Panc1 (cell line): ENCODE data around the gene RANBP2. TPM values are rescaled to one million over a fixed set of nuclear protein-coding genes. Genes with fewer than 3 reads are reported as not detected.

ENCODE experiments used
- ATAC-seq: fragments of 200-7000 bp; cut with Tn5 transposase; 2 replicates; pipeline ENCODE4 v1.9.1; 2020; ENCODE audit warnings: mild to moderate bottlenecking, moderate library complexity
- BruUV-seq: library from RNA; stranded (reverse); fragments of 400-500 nt; replicated peaks from 2 replicates; lab custom pipeline; 2021; lab: Mats Ljungman, UMichigan
- CTCF ChIA-PET: fragments of 300-600 bp; sonication (Branson Sonifier 250); formaldehyde crosslinking; loops from one replicate; lab custom pipeline; 2022; ENCODE audit warnings: antibody characterized with exemption; lab: Charles Lee
- POLR2A ChIA-PET: fragments of 300-600 bp; sonication (Branson Sonifier 250); formaldehyde crosslinking; loops from one replicate; lab custom pipeline; 2022; ENCODE audit warnings: antibody characterized with exemption; lab: Charles Lee
- DNase-seq: peaks from one replicate; pipeline ENCODE4 v3.0.0-alpha.2; 2010; ENCODE audit warnings: low read depth, low spot score
- H3K27ac ChIP-seq: 2 replicates; pipeline ENCODE4 v1.5.1; 2011; ENCODE audit warnings: mild to moderate bottlenecking, low read length, inconsistent platforms
- H3K27me3 ChIP-seq: fragments of 200-500 bp; sonication (Bioruptor generic); 2 replicates; pipeline ENCODE4 v1.6.0; 2014; ENCODE audit warnings: low read length, inconsistent platforms; ENCODE audit not compliant: control insufficient read depth, insufficient read depth
- H3K36me3 ChIP-seq: fragments of 200-500 bp; sonication (Bioruptor generic); 2 replicates; pipeline ENCODE4 v1.5.1; 2014; ENCODE audit warnings: inconsistent platforms, mild to moderate bottlenecking, low read length, moderate library complexity; ENCODE audit not compliant: control insufficient read depth, insufficient read depth
- H3K4me1 ChIP-seq: 2 replicates; pipeline ENCODE4 v1.5.1; 2011; ENCODE audit warnings: inconsistent platforms, mild to moderate bottlenecking, low read length, moderate library complexity; ENCODE audit not compliant: control insufficient read depth, insufficient read depth
- H3K4me3 ChIP-seq, 2 experiments: 2 replicates each; pipeline ENCODE4 v1.5.1; 2011 to 2012; ENCODE audit warnings: low read depth in 2 of 2, low read length in 2 of 2, mild to moderate bottlenecking in 2 of 2, inconsistent platforms in 1 of 2, moderate library complexity in 1 of 2
- H3K9me3 ChIP-seq: fragments of 200-500 bp; sonication (Bioruptor generic); 2 replicates; pipeline ENCODE4 v1.5.1; 2014; ENCODE audit warnings: low read depth, mild to moderate bottlenecking, inconsistent platforms, low read length, moderate library complexity; ENCODE audit not compliant: control insufficient read depth, insufficient read depth
- POLR2AphosphoS5 ChIP-seq: IDR thresholded peaks from 2 replicates; pipeline ENCODE4 v1.6.1; 2012; ENCODE audit warnings: mild to moderate bottlenecking, low read depth, low read length, moderate library complexity
- SIN3A ChIP-seq: IDR thresholded peaks from 2 replicates; pipeline ENCODE4 v1.6.1; 2012; ENCODE audit warnings: low read depth, mild to moderate bottlenecking, low read length, moderate library complexity, borderline replicate concordance; ENCODE audit not compliant: insufficient read depth
- TCF7L2 ChIP-seq: IDR thresholded peaks from 2 replicates; pipeline ENCODE4 v1.6.1; 2011; ENCODE audit warnings: mild to moderate bottlenecking, low read depth, low read length, inconsistent platforms
- in situ Hi-C: cut with HindIII; loops from 2 replicates; pipeline ENCODE4 v1.10.0; 2016; ENCODE audit warnings: low sequenced_read_pairs, low pct_unique_long_range_greater_than_20kb
- intact Hi-C: fragments of 100-400 bp; cut with micrococcal nuclease; formaldehyde crosslinking; loops from one replicate; pipeline ENCODE4 v1.10.0; 2022; ENCODE audit not compliant: unreplicated experiment
- total RNA-seq: library from RNA; stranded (reverse); gene quantifications from one replicate; pipeline ENCODE4 v1.2.1, GENCODE V29; 2021; ENCODE audit not compliant: unreplicated experiment
- TF ChIP-seq, protein P1 (sequence below): fragments of 450-650 bp; IDR thresholded peaks from 2 replicates; pipeline ENCODE4 v1.5.1; 2017; ENCODE audit warnings: mild to moderate bottlenecking
- TF ChIP-seq, protein P2 (sequence below), 2 experiments: IDR thresholded peaks; 2 replicates each; pipeline ENCODE4 v1.6.1; 2011 to 2012; ENCODE audit warnings: low read depth in 2 of 2, control low read depth in 1 of 2, low read length in 1 of 2, mild to moderate bottlenecking in 1 of 2, moderate library complexity in 1 of 2; ENCODE audit not compliant: insufficient read depth in 1 of 2

RANBP2 gene
- total RNA-seq, 1 experiment from 2014 or later, result 92.1 TPM

GRCh38 chr2:108786354-108787215 is 67.3 kb downstream of the RANBP2 start, which contains the start of gene CCDC138:
TSS of gene CCDC138 (plus strand) at chr2:108786771. CDS start at chr2:108786823, 52 bp downstream.
- intact Hi-C loops, result no loop called here
- no TSS peak for BruUV-seq

GRCh38 chr2:108787216-108787541 is 67.9 kb downstream of the RANBP2 start:
- ChIA-PET POLR2A (no interaction called here), CTCF (no interaction called here)
- no peak for ATAC-seq
- Histone ChIP-seq H3K4me3 (peak overlapping the region; percentile 67 to 70), H3K27ac (peak overlapping the region; percentile 75), H3K36me3 (peaks cover 26% of the 10 kb centered on the region), H3K4me1 (peaks cover 7% of the 10 kb centered on the region; the same call in 1 of the 2 replicates), H3K9me3 (no peaks in the 10 kb centered on the region), H3K27me3 (no peaks in the 10 kb centered on the region)
- intact Hi-C loops, result no loop called here
- BruUV-seq, result TSS peak; percentile 46
- TF ChIP-seq TCF7L2, result no peak
- in situ Hi-C loops, result no loop called here
- no peak for DNase-seq

More at GRCh38 chr2:108786354-108787215, 67.3 kb downstream of the RANBP2 start, which contains the start of gene CCDC138:
- CTCF ChIA-PET, result no interaction called here
- peak; percentile 90 for TF ChIP-seq POLR2AphosphoS5
- TF ChIP-seq, protein P1, sequence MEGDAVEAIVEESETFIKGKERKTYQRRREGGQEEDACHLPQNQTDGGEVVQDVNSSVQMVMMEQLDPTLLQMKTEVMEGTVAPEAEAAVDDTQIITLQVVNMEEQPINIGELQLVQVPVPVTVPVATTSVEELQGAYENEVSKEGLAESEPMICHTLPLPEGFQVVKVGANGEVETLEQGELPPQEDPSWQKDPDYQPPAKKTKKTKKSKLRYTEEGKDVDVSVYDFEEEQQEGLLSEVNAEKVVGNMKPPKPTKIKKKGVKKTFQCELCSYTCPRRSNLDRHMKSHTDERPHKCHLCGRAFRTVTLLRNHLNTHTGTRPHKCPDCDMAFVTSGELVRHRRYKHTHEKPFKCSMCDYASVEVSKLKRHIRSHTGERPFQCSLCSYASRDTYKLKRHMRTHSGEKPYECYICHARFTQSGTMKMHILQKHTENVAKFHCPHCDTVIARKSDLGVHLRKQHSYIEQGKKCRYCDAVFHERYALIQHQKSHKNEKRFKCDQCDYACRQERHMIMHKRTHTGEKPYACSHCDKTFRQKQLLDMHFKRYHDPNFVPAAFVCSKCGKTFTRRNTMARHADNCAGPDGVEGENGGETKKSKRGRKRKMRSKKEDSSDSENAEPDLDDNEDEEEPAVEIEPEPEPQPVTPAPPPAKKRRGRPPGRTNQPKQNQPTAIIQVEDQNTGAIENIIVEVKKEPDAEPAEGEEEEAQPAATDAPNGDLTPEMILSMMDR, result no peak
- peak; percentile 86; the same call in 1 of the 2 replicates for TF ChIP-seq SIN3A
- TF ChIP-seq, protein P2, sequence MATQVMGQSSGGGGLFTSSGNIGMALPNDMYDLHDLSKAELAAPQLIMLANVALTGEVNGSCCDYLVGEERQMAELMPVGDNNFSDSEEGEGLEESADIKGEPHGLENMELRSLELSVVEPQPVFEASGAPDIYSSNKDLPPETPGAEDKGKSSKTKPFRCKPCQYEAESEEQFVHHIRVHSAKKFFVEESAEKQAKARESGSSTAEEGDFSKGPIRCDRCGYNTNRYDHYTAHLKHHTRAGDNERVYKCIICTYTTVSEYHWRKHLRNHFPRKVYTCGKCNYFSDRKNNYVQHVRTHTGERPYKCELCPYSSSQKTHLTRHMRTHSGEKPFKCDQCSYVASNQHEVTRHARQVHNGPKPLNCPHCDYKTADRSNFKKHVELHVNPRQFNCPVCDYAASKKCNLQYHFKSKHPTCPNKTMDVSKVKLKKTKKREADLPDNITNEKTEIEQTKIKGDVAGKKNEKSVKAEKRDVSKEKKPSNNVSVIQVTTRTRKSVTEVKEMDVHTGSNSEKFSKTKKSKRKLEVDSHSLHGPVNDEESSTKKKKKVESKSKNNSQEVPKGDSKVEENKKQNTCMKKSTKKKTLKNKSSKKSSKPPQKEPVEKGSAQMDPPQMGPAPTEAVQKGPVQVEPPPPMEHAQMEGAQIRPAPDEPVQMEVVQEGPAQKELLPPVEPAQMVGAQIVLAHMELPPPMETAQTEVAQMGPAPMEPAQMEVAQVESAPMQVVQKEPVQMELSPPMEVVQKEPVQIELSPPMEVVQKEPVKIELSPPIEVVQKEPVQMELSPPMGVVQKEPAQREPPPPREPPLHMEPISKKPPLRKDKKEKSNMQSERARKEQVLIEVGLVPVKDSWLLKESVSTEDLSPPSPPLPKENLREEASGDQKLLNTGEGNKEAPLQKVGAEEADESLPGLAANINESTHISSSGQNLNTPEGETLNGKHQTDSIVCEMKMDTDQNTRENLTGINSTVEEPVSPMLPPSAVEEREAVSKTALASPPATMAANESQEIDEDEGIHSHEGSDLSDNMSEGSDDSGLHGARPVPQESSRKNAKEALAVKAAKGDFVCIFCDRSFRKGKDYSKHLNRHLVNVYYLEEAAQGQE (IDR thresholded peaks at IDR 0.05; ENCODE audit: insufficient read depth in 1 of 2, low read depth in 2 of 2, low read length in 1 of 2), result 0 out of 4 replicates have a peak, but pooled peaks of 1 of the 2 experiments have one; percentile 16
- Histone ChIP-seq H3K4me3 (peak within 1 kb of the TSS; percentile 67 to 70), H3K9me3 (no peaks in the 10 kb centered on the region), H3K27ac (peak within 1 kb of the TSS; percentile 75), H3K36me3 (peaks cover 26% of the 10 kb centered on the region), H3K27me3 (no peaks in the 10 kb centered on the region), H3K4me1 (peaks cover 7% of the 10 kb centered on the region; the same call in 1 of the 2 replicates)
- DNase-seq (peak; percentile 36), ATAC-seq (peak; percentile 99)
- POLR2A ChIA-PET, result interaction anchor here (0.7 kb wide), 1 partner anchor 45 kb away, joined by 3 read pairs; no protein-coding TSS in a partner anchor
- in situ Hi-C loops, result no loop called here
